HepG2 (cell line): Measurements from ENCODE around the gene MSI2. TPM values are rescaled to one million over a fixed set of nuclear protein-coding genes. Genes with fewer than 3 reads are reported as not detected.

Experiments
- ATAC-seq: fragments of 200-7000 bp; cut with Tn5 transposase; 3 replicates; pipeline ENCODE4 v1.9.1; 2020; ENCODE audit warnings: mild to moderate bottlenecking, moderate library complexity
- BruUV-seq: library from RNA; stranded (reverse); fragments of 400-500 nt; replicated peaks from 2 replicates; lab custom pipeline; 2021; lab: Mats Ljungman, UMichigan
- CTCF ChIA-PET: fragments of 300-600 bp; formaldehyde crosslinking; extraction: SDS; loops from one replicate; lab custom pipeline; 2021; ENCODE audit warnings: low total read pairs, inconsistent platforms, low intra/inter-chr PET ratio; lab: Yijun Ruan, JAX
- POLR2A ChIA-PET: fragments of 350-600 bp; sonication (Branson Sonifier 250); formaldehyde crosslinking; loops from one replicate; lab custom pipeline; 2020; ENCODE audit warnings: antibody characterized with exemption, inconsistent platforms; lab: Yijun Ruan, JAX
- DNase-seq: peaks from one replicate; pipeline ENCODE4 v3.0.0-alpha.2; 2015; ENCODE audit warnings: low spot score
- FAIRE-seq: peaks from 3 replicates; lab custom pipeline; 2011; peaks lifted over from hg19 to GRCh38; lab: Jason Lieb, UNC
- H2AFZ ChIP-seq: one replicate; pipeline ENCODE4 v1.6.1; 2011; ENCODE audit warnings: low read length, inconsistent platforms
- H3K27ac ChIP-seq: fragments of 300-600 bp; 3 replicates; pipeline ENCODE4 v1.8.0; 2011; ENCODE audit warnings: mixed run types, mild to moderate bottlenecking, mixed read lengths, low read length, inconsistent platforms; ENCODE audit not compliant: insufficient read depth; ENCODE audit errors: extremely low read length
- H3K27me3 ChIP-seq, 2 experiments: fragments of 200-600 bp in 1 of 2; 2 replicates in 1 of 2; 3 replicates in 1 of 2; pipeline versions ENCODE4 v1.6.0 to v1.8.0; 2011; ENCODE audit warnings: low read length in 2 of 2, mild to moderate bottlenecking in 2 of 2, moderate library complexity in 2 of 2, inconsistent platforms in 1 of 2; ENCODE audit not compliant: insufficient read depth in 2 of 2, control insufficient read depth in 1 of 2
- H3K36me3 ChIP-seq, 2 experiments: fragments of 200-600 bp in 1 of 2; replicated peaks in 1 of 2; 2 replicates in 1 of 2; 3 replicates in 1 of 2; pipeline versions ENCODE4 v1.5.1 to v1.8.0; 2011; ENCODE audit warnings: low read length in 2 of 2, inconsistent platforms in 1 of 2; ENCODE audit not compliant: insufficient read depth in 2 of 2, control insufficient read depth in 1 of 2
- H3K4me1 ChIP-seq: 2 replicates; pipeline ENCODE4 v1.5.1; 2012; ENCODE audit warnings: low read length, inconsistent platforms; ENCODE audit not compliant: insufficient read depth
- H3K4me2 ChIP-seq: 2 replicates; pipeline ENCODE4 v1.6.0; 2011; ENCODE audit warnings: low read depth, low read length, inconsistent platforms
- H3K4me3 ChIP-seq, 3 experiments: fragments of 200-600 bp in 1 of 3; sonication (generic), shearing (Covaris generic) in 1 of 3; replicated peaks in 1 of 3; 2 replicates each; pipeline ENCODE4 v1.5.1; 2011 to 2016; ENCODE audit warnings: low read length in 3 of 3, inconsistent platforms in 2 of 3, low read depth in 2 of 3, mild to moderate bottlenecking in 2 of 3, control low read depth in 1 of 3, mixed read lengths in 1 of 3; ENCODE audit not compliant: insufficient read depth in 1 of 3
- H3K79me2 ChIP-seq: one replicate; pipeline ENCODE4 v1.6.1; 2011; ENCODE audit warnings: low read length, inconsistent platforms; ENCODE audit not compliant: insufficient read depth
- H3K9ac ChIP-seq: 2 replicates; pipeline ENCODE4 v1.6.0; 2011; ENCODE audit warnings: mild to moderate bottlenecking, low read depth, low read length, inconsistent platforms; ENCODE audit not compliant: insufficient read depth
- H3K9me3 ChIP-seq: 2 replicates; pipeline ENCODE4 v1.5.1; 2012; ENCODE audit warnings: mild to moderate bottlenecking, low read length
- H4K20me1 ChIP-seq: 2 replicates; pipeline ENCODE4 v1.6.0; 2011; ENCODE audit warnings: inconsistent platforms, mild to moderate bottlenecking, low read length, moderate library complexity; ENCODE audit not compliant: insufficient read depth
- ADNP ChIP-seq: sonication (generic); formaldehyde crosslinking; IDR thresholded peaks from 2 replicates; pipeline ENCODE4 v1.4.0; 2020; ENCODE audit warnings: missing genetic modification reagents
- CCDC6 ChIP-seq: sonication (generic); formaldehyde crosslinking; IDR thresholded peaks from 2 replicates; pipeline ENCODE4 v1.8.1; 2022; ENCODE audit warnings: mild to moderate bottlenecking, missing genetic modification reagents, moderate library complexity
- ESRRA ChIP-seq: sonication (generic); formaldehyde crosslinking; IDR thresholded peaks from 2 replicates; pipeline ENCODE4 v1.5.1; 2020; ENCODE audit warnings: mild to moderate bottlenecking, low read depth, missing genetic modification reagents
- HDAC1 ChIP-seq: sonication (generic); formaldehyde crosslinking; IDR thresholded peaks from 2 replicates; pipeline ENCODE4 v1.5.1; 2020; ENCODE audit warnings: mild to moderate bottlenecking, missing genetic modification reagents
- IRF2 ChIP-seq: IDR thresholded peaks from 2 replicates; pipeline ENCODE4 v1.6.1; 2018; ENCODE audit warnings: missing genetic modification reagents, missing compliant biosample characterization
- KLF16 ChIP-seq, 2 experiments: sonication (generic) in 1 of 2; formaldehyde crosslinking in 1 of 2; IDR thresholded peaks; 2 replicates each; pipeline versions ENCODE4 v1.6.1 to v1.8.0; 2016 to 2023; ENCODE audit warnings: missing genetic modification reagents in 2 of 2, missing compliant biosample characterization in 1 of 2
- RXRB ChIP-seq: IDR thresholded peaks from 2 replicates; pipeline ENCODE4 v1.6.1; 2016; ENCODE audit warnings: borderline replicate concordance, missing genetic modification reagents, missing compliant biosample characterization
- SOX6 ChIP-seq, 2 experiments: fragments of 450-650 bp in 1 of 2; sonication (generic) in 1 of 2; formaldehyde crosslinking in 1 of 2; IDR thresholded peaks; 2 replicates each; pipeline versions ENCODE4 v1.4.0 to v1.6.1; 2017 to 2020; ENCODE audit warnings: antibody characterized with exemption in 1 of 2, mild to moderate bottlenecking in 1 of 2, missing genetic modification reagents in 1 of 2
- ZC3H4 ChIP-seq: sonication (generic); formaldehyde crosslinking; IDR thresholded peaks from 2 replicates; pipeline ENCODE4 v1.4.0; 2020; ENCODE audit warnings: missing genetic modification reagents, borderline replicate concordance
- ZNF230 ChIP-seq: sonication (generic); formaldehyde crosslinking; IDR thresholded peaks from 2 replicates; pipeline ENCODE4 v1.4.0; 2020; ENCODE audit warnings: mild to moderate bottlenecking, missing genetic modification reagents
- ZNF24 ChIP-seq: fragments of 450-650 bp; IDR thresholded peaks from 2 replicates; pipeline ENCODE4 v1.6.1; 2017; ENCODE audit warnings: antibody characterized with exemption, mild to moderate bottlenecking
- ZNF441 ChIP-seq: sonication (generic); formaldehyde crosslinking; IDR thresholded peaks from 2 replicates; pipeline ENCODE4 v1.7.0; 2021; ENCODE audit warnings: missing genetic modification reagents, borderline replicate concordance
- ZNF629 ChIP-seq: sonication (generic); formaldehyde crosslinking; conservative IDR thresholded peaks from 2 replicates; pipeline ENCODE4 v1.5.0; 2020; ENCODE audit warnings: missing genetic modification reagents
- ZNF660 ChIP-seq: sonication (generic); formaldehyde crosslinking; IDR thresholded peaks from 2 replicates; pipeline ENCODE4 v1.5.1; 2020; ENCODE audit warnings: mild to moderate bottlenecking, low read depth, missing genetic modification reagents, borderline replicate concordance
- ZNF674 ChIP-seq: sonication (generic); formaldehyde crosslinking; IDR thresholded peaks from 2 replicates; pipeline ENCODE4 v1.5.0; 2020; ENCODE audit warnings: low read depth, mild to moderate bottlenecking, missing genetic modification reagents
- WGBS: methylation state at CpG from one replicate; pipeline ENCODE4 v1.1.6; 2017; ENCODE audit warnings: low lambda C conversion rate; 5-methylcytosine and 5-hydroxymethylcytosine counted together
- in situ Hi-C: cut with HindIII; loops from 2 replicates; pipeline ENCODE4 v1.10.0; 2017; ENCODE audit warnings: low pct_unique_long_range_greater_than_20kb; ENCODE audit not compliant: extremely low pct_ligation_motif_present
- intact Hi-C: fragments of 100-400 bp; cut with micrococcal nuclease; formaldehyde crosslinking; loops from one replicate; pipeline ENCODE4 v1.10.0; 2022; ENCODE audit not compliant: unreplicated experiment
- polyA plus RNA-seq, 8 experiments: library from polyadenylated mRNA; depleted of rRNA in 3 of 8; stranded (reverse) in 7 of 8; unstranded in 1 of 8; fragments of >200 nt; fragmentation: Illumina TruSeq in 4 of 8; extraction: Trizol in 4 of 8; gene quantifications; 2 replicates each; pipeline versions ENCODE4 v1.2.1 to v1.2.3, GENCODE V29; 2011 to 2016; ENCODE audit warnings: low read depth in 4 of 8, missing spikeins in 1 of 8, mixed read lengths in 1 of 8; ENCODE audit not compliant: insufficient read depth in 1 of 8
- total RNA-seq, 5 experiments: library from RNA; depleted of rRNA; stranded (reverse); fragments of >200 nt; fragmentation: Illumina TruSeq; extraction: Trizol; gene quantifications; 2 replicates each; pipeline ENCODE4 v1.2.3, GENCODE V29; 2016; ENCODE audit warnings: low read depth in 1 of 5
- TF ChIP-seq, protein P1 (sequence below): IDR thresholded peaks from 2 replicates; pipeline ENCODE4 v1.6.1; 2016; ENCODE audit warnings: missing genetic modification reagents, missing compliant biosample characterization
- TF ChIP-seq, protein P2 (sequence below): sonication (generic); IDR thresholded peaks from 2 replicates; pipeline ENCODE4 v1.6.1; 2016; ENCODE audit warnings: low read depth, borderline replicate concordance
- TF ChIP-seq, protein P3 (sequence below), 2 experiments: sonication (generic) in 1 of 2; formaldehyde crosslinking in 1 of 2; IDR thresholded peaks; 2 replicates each; pipeline versions ENCODE4 v1.4.0 to v1.6.1; 2016 to 2020; ENCODE audit warnings: borderline replicate concordance in 1 of 2, low read depth in 1 of 2, mild to moderate bottlenecking in 1 of 2, missing genetic modification reagents in 1 of 2

MSI2 gene
- total and polyA plus RNA-seq, 2 of the 13 experiments (the other 11 are each of a cell fraction or from before 2014, with no cell fraction given), result 77.5 to 78.4 TPM

- TF ChIP-seq ZNF24 (no peak), ZNF629 (0 out of 2 replicates have a peak, but pooled peaks have one; percentile 3), ZNF660 (CRISPR knock-in tag) (no peak), ESRRA (CRISPR knock-in tag) (0 out of 2 replicates have a peak, but pooled peaks have one; percentile 14), KLF16 (CRISPR knock-in tag; IDR thresholded peaks at IDR 0.05) (0 out of 4 replicates have a peak, but pooled peaks of 1 of the 2 experiments have one; percentile 2), ZNF441 (CRISPR knock-in tag) (0 out of 2 replicates have a peak, but pooled peaks have one; percentile 28), IRF2 (no peak), SOX6 (IDR thresholded peaks at IDR 0.05) (no peak), SOX6 (CRISPR knock-in tag; IDR thresholded peaks at IDR 0.05) (0 out of 2 replicates have a peak, but pooled peaks have one; percentile 21), HDAC1 (0 out of 2 replicates have a peak, but pooled peaks have one; percentile 23)
Measured at GRCh38 chr17:57370619-57371018, 114.3 kb downstream of the MSI2 start (continued).

- ATAC-seq (no peak), DNase-seq (peak; percentile 92), FAIRE-seq (peak; percentile 98)
- Histone ChIP-seq H3K79me2 (peaks cover 37% of the 10 kb centered on the region), H3K9ac (peak overlapping the region; percentile 7; the same call in 1 of the 2 replicates), H3K9me3 (peaks cover 6% of the 10 kb centered on the region; the same call in 1 of the 2 replicates), H3K4me2 (peak overlapping the region; percentile 49), H3K4me1 (peaks cover 95% of the 10 kb centered on the region), H2AFZ (no peak overlapping the region), H3K27ac (peak overlapping the region; percentile 57), H3K27me3 (no peaks in the 10 kb centered on the region), H3K4me3 (no peak overlapping the region; a peak in 1 of 6 replicates), H4K20me1 (no peaks in the 10 kb centered on the region; the same call in 1 of the 2 replicates), H3K36me3 (no peaks in the 10 kb centered on the region; a peak in 2 of 5 replicates)
- ChIA-PET CTCF (no interaction called here), POLR2A (interaction anchor here (1.3 to 2.4 kb wide), 3 partner anchors 36 to 206 kb away, joined by 4 to 20 read pairs (median 6); no protein-coding TSS in a partner anchor)
- in situ Hi-C loops, result no loop called here
- BruUV-seq, result no TSS peak
- intact Hi-C loops, result loop anchor here (5.0 kb wide), 2 partner anchors 35 to 85 kb away; no protein-coding TSS in a partner anchor
- 3% methylated on average over 3 of the region's 3 CpGs for WGBS
- TF ChIP-seq RXRB (CRISPR knock-in tag) (peak; percentile 91), ZNF230 (no peak), ZNF674 (no peak), CCDC6 (CRISPR knock-in tag) (no peak), ZC3H4 (no peak), ADNP (CRISPR knock-in tag) (no peak)
- TF ChIP-seq, protein P1, sequence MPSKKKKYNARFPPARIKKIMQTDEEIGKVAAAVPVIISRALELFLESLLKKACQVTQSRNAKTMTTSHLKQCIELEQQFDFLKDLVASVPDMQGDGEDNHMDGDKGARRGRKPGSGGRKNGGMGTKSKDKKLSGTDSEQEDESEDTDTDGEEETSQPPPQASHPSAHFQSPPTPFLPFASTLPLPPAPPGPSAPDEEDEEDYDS (CRISPR knock-in tag), result peak; percentile 26; the same call in 1 of the 2 replicates
- TF ChIP-seq, protein P2, sequence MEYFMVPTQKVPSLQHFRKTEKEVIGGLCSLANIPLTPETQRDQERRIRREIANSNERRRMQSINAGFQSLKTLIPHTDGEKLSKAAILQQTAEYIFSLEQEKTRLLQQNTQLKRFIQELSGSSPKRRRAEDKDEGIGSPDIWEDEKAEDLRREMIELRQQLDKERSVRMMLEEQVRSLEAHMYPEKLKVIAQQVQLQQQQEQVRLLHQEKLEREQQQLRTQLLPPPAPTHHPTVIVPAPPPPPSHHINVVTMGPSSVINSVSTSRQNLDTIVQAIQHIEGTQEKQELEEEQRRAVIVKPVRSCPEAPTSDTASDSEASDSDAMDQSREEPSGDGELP, result peak; percentile 60; the same call in 1 of the 2 replicates
- TF ChIP-seq, protein P3, sequence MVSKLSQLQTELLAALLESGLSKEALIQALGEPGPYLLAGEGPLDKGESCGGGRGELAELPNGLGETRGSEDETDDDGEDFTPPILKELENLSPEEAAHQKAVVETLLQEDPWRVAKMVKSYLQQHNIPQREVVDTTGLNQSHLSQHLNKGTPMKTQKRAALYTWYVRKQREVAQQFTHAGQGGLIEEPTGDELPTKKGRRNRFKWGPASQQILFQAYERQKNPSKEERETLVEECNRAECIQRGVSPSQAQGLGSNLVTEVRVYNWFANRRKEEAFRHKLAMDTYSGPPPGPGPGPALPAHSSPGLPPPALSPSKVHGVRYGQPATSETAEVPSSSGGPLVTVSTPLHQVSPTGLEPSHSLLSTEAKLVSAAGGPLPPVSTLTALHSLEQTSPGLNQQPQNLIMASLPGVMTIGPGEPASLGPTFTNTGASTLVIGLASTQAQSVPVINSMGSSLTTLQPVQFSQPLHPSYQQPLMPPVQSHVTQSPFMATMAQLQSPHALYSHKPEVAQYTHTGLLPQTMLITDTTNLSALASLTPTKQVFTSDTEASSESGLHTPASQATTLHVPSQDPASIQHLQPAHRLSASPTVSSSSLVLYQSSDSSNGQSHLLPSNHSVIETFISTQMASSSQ (IDR thresholded peaks at IDR 0.05; ENCODE audit: low read depth), result peak; percentile 55
- TF ChIP-seq, protein P3 (CRISPR knock-in tag; IDR thresholded peaks at IDR 0.05; ENCODE audit: borderline replicate concordance), result peak; percentile 76; the same call in 1 of the 2 replicates
Measured at GRCh38 chr17:57372156-57372555, 115.8 kb downstream of the MSI2 start.
